ENCODE measurements around the gene ADAMTSL2. TPM values are rescaled to one million over a fixed set of nuclear protein-coding genes. Genes with fewer than 3 reads are reported as not detected.

The ADAMTSL2 gene
- total RNA-seq, 3 donors from 2014 or later = 1.3 to 2.7 (median 1.5) TPM

DNA sequence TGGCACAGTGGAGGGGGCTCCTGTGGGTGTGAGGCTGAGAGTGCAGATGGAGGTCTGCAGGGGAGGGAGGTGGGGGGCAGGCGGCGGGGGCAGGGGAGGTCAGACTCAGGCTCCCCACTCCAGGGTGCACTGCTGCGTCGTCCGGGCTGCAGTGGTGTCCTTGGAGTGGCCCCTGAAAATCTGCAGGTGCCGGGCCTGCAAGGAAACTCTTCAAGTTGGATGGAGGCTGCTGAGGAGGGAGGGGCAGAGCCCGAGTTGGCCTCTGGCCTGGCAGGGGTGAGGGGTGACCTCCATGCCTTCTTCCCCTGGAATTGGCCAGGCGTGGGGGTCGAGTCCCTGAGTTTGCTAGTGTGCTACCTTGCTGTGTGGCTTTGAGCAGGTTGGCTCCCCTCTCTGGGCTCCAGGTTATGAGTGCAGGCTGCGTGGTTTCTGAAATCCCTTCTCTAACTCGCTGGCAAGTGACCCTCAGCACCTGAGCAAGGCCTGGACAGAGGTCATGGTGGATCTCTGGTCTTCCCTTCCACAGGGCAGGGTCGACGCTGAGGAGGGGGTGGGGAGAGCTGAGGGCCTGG is 888 bp downstream of the ADAMTSL2 start:
- Histone ChIP-seq H3K4me1 (ENCODE audit: low read depth) (peaks cover 8% of the 10 kb centered on the region), H3K9me3 (no peaks in the 10 kb centered on the region), H3K36me3 (ENCODE audit: low read depth) (no peaks in the 10 kb centered on the region), H3K4me3 (no peak overlapping the region)
- TF ChIP-seq, protein P1, sequence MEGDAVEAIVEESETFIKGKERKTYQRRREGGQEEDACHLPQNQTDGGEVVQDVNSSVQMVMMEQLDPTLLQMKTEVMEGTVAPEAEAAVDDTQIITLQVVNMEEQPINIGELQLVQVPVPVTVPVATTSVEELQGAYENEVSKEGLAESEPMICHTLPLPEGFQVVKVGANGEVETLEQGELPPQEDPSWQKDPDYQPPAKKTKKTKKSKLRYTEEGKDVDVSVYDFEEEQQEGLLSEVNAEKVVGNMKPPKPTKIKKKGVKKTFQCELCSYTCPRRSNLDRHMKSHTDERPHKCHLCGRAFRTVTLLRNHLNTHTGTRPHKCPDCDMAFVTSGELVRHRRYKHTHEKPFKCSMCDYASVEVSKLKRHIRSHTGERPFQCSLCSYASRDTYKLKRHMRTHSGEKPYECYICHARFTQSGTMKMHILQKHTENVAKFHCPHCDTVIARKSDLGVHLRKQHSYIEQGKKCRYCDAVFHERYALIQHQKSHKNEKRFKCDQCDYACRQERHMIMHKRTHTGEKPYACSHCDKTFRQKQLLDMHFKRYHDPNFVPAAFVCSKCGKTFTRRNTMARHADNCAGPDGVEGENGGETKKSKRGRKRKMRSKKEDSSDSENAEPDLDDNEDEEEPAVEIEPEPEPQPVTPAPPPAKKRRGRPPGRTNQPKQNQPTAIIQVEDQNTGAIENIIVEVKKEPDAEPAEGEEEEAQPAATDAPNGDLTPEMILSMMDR (IDR thresholded peaks at IDR 0.05) = no peak
- intact Hi-C loops (cut with DNase I, micrococcal nuclease) = no loop called here
- no peak for ATAC-seq
- DNase-seq = no peak

- TF ChIP-seq, protein P1 (IDR thresholded peaks at IDR 0.05) = no peak
- intact Hi-C loops (cut with DNase I, micrococcal nuclease) = no loop called here
- H3K9me3 ChIP-seq = no peaks in the 10 kb centered on the region
- H3K4me1 ChIP-seq (ENCODE audit: low read depth) = peaks cover 8% of the 10 kb centered on the region
- no peak for ATAC-seq
- no peaks in the 10 kb centered on the region for H3K36me3 ChIP-seq (ENCODE audit: low read depth)
- no peak overlapping the region for H3K4me3 ChIP-seq
- DNase-seq = no peak
Observed at GRCh38 chr9:133536080-133536479, 1.6 kb downstream of the ADAMTSL2 start.

- DNase-seq (no peak), ATAC-seq (no peak)
- H3K36me3 ChIP-seq (ENCODE audit: low read depth) = no peaks in the 10 kb centered on the region
- peaks cover 8% of the 10 kb centered on the region for H3K4me1 ChIP-seq (ENCODE audit: low read depth)
- TF ChIP-seq, protein P1 (IDR thresholded peaks at IDR 0.05) = no peak
- no peak overlapping the region for H3K4me3 ChIP-seq
- no peaks in the 10 kb centered on the region for H3K9me3 ChIP-seq
- intact Hi-C loops (cut with DNase I, micrococcal nuclease) = no loop called here
Observed at GRCh38 chr9:133536536-133536935, 2.0 kb downstream of the ADAMTSL2 start.

DNA sequence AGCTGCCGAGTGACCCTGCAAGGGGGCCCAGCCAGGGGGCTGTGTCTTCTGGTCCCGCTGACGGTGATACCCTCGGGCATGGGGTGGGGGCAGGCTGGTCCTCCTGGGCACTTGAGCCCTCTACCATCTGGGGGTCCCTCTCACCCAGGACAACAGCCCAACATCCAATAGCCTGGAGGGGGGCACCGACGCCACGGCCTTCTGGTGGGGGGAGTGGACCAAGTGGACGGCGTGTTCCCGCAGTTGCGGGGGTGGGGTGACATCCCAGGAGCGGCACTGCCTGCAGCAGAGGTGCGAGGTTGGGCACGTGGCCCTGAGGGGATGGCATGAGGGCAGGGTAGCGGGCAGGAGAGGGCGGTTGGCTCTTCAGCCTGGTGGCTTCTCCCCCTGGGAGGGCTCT is 2.8 kb downstream of the ADAMTSL2 start:
- DNase-seq = no peak
- Histone ChIP-seq H3K9me3 (no peaks in the 10 kb centered on the region), H3K4me1 (ENCODE audit: low read depth) (peaks cover 8% of the 10 kb centered on the region), H3K4me3 (no peak overlapping the region), H3K36me3 (ENCODE audit: low read depth) (no peaks in the 10 kb centered on the region)
- intact Hi-C loops (cut with DNase I, micrococcal nuclease) = no loop called here
- ATAC-seq = no peak
- TF ChIP-seq, protein P1 (IDR thresholded peaks at IDR 0.05) = no peak

DNA sequence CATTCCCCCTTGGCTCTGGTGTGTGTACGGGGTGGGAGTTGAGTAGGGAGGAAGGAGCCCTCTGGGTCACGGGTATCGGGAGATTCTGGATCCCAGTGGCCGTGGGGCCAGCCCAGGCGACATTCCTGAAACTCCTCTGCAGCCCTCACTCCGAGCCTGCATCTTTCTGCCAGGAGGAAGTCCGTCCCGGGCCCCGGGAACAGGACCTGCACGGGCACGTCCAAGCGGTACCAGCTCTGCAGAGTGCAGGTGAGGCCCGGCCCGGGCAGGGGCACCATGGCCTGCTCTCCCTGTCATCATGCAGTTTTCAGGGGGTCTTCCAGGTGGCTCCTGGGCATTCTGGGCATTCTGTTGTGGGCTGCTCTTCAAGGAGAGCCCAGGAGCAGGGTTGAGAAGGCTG is 3.7 kb downstream of the ADAMTSL2 start:
- DNase-seq (no peak), ATAC-seq (no peak)
- Histone ChIP-seq H3K9me3 (no peaks in the 10 kb centered on the region), H3K4me3 (no peak overlapping the region), H3K36me3 (ENCODE audit: low read depth) (no peaks in the 10 kb centered on the region), H3K4me1 (ENCODE audit: low read depth) (peaks cover 8% of the 10 kb centered on the region)
- TF ChIP-seq, protein P1 (IDR thresholded peaks at IDR 0.05) = no peak
- intact Hi-C loops (cut with DNase I, micrococcal nuclease) = no loop called here
